ENCODE results near the gene ATP5F1D. TPM values are rescaled to one million over a fixed set of nuclear protein-coding genes. Genes with fewer than 3 reads are reported as not detected.

ATP5F1D gene
- total and polyA plus RNA-seq, 2 of the 13 experiments (the other 11 are each of a cell fraction or from before 2014, with no cell fraction given) = 39.4 to 78.7 TPM

DNA sequence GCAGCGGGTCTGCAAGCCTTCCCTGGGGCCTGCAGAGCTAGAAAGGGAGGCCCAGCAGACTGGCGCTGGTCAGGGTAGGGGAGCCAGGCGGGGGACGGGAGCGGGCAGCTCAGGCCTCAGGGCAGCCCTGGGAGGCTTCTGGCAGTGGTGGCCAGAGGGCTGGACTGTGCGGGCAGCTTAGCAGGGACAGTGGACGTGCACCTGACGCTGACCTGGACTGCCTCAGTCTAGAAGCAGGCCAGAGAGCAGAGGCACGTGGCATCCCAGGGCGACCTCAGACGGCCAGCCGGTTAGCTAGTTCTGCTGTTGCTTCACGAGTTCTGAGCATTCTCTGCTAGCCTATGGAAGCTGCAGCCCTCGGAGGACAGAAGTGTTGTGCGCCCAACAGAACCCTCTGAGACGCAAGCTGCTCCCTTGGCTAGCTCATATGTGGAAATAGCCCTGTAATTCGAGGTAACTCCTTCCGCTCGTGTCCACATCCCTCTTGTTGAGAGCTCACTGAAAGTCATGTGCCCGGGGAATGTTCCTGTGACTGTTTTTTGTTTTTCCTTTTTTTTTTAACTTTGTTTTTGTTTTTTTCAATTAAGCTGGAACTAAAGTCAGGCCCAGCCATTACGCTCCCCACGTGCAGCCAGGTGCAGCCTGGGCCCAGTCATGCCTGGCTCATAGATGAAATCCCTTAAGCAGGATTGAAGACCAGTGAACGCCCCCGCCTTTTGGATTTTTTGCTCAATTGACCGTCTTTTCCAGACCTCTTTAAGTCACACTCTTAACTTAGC, 31.9 kb downstream of the ATP5F1D start:
- TF ChIP-seq AGO2 (optimal IDR thresholded peaks at IDR 0.05; ENCODE audit: low read depth, low read length) = peak; percentile 96
- 0 out of 2 replicates have a peak, but pooled peaks have one; percentile 28 for TF ChIP-seq HNRNPL (IDR thresholded peaks at IDR 0.05; ENCODE audit: low read depth, low read length)
- TF ChIP-seq RBFOX2 (IDR thresholded peaks at IDR 0.05; ENCODE audit: low read depth, low read length) = peak; percentile 82
- no peak for TF ChIP-seq ZNF577 (CRISPR knock-in tag; IDR thresholded peaks at IDR 0.05; ENCODE audit: borderline replicate concordance, low read depth)
- TF ChIP-seq, protein P1, sequence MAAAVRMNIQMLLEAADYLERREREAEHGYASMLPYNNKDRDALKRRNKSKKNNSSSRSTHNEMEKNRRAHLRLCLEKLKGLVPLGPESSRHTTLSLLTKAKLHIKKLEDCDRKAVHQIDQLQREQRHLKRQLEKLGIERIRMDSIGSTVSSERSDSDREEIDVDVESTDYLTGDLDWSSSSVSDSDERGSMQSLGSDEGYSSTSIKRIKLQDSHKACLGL (CRISPR knock-in tag; IDR thresholded peaks at IDR 0.05) = no peak
- TF ChIP-seq ZSCAN20 (CRISPR knock-in tag; IDR thresholded peaks at IDR 0.05; ENCODE audit: borderline replicate concordance) = no peak
- no peak for TF ChIP-seq ZNF367 (CRISPR knock-in tag; IDR thresholded peaks at IDR 0.05; ENCODE audit: borderline replicate concordance)
- 0 out of 2 replicates have a peak, but pooled peaks have one; percentile 4 for TF ChIP-seq SALL1 (CRISPR knock-in tag; IDR thresholded peaks at IDR 0.05)
- 0 out of 2 replicates have a peak, but pooled peaks have one; percentile 52 for TF ChIP-seq AKAP8 (CRISPR knock-in tag; IDR thresholded peaks at IDR 0.05)
- 0 out of 2 replicates have a peak, but pooled peaks have one; percentile 49 for TF ChIP-seq ZNF468 (CRISPR knock-in tag; IDR thresholded peaks at IDR 0.05)
- TF ChIP-seq RXRA (CRISPR knock-in tag; IDR thresholded peaks at IDR 0.05) = peak; percentile 35; the same call in 1 of the 2 replicates
- TF ChIP-seq PAF1 (CRISPR knock-in tag; IDR thresholded peaks at IDR 0.05) = peak; percentile 69; the same call in 1 of the 2 replicates
- peak; percentile 21 for TF ChIP-seq POLR2AphosphoS5 (IDR thresholded peaks at IDR 0.05; ENCODE audit: low read depth, low read length)
- TF ChIP-seq ZNF160 (CRISPR knock-in tag; IDR thresholded peaks at IDR 0.05) = no peak
- no peak for TF ChIP-seq ZNF121 (CRISPR knock-in tag; IDR thresholded peaks at IDR 0.05)
- TF ChIP-seq ZNF335 (CRISPR knock-in tag; IDR thresholded peaks at IDR 0.05) = no peak
- TF ChIP-seq POLR2AphosphoS2 (IDR thresholded peaks at IDR 0.05; ENCODE audit: low read depth, low read length) = peak; percentile 26; the same call in 1 of the 2 replicates
- TF ChIP-seq, protein P2, sequence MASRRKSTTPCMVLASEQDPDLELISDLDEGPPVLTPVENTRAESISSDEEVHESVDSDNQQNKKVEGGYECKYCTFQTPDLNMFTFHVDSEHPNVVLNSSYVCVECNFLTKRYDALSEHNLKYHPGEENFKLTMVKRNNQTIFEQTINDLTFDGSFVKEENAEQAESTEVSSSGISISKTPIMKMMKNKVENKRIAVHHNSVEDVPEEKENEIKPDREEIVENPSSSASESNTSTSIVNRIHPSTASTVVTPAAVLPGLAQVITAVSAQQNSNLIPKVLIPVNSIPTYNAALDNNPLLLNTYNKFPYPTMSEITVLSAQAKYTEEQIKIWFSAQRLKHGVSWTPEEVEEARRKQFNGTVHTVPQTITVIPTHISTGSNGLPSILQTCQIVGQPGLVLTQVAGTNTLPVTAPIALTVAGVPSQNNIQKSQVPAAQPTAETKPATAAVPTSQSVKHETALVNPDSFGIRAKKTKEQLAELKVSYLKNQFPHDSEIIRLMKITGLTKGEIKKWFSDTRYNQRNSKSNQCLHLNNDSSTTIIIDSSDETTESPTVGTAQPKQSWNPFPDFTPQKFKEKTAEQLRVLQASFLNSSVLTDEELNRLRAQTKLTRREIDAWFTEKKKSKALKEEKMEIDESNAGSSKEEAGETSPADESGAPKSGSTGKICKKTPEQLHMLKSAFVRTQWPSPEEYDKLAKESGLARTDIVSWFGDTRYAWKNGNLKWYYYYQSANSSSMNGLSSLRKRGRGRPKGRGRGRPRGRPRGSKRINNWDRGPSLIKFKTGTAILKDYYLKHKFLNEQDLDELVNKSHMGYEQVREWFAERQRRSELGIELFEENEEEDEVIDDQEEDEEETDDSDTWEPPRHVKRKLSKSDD (CRISPR knock-in tag; IDR thresholded peaks at IDR 0.05; ENCODE audit: low read depth) = no peak
- TF ChIP-seq SMARCC2 (IDR thresholded peaks at IDR 0.05) = no peak
- no peak overlapping the region for H3K27ac ChIP-seq (ENCODE audit: extremely low read length, insufficient read depth, low read length)
- H3K79me2 ChIP-seq (ENCODE audit: insufficient read depth, low read length) = peaks cover 38% of the 10 kb centered on the region
- DNase-seq (ENCODE audit: low spot score) = no peak
- H3K9me3 ChIP-seq (ENCODE audit: low read length) = no peaks in the 10 kb centered on the region
- H3K36me3 ChIP-seq (replicated peaks in 1 of 2; ENCODE audit: control insufficient read depth in 1 of 2, insufficient read depth in 2 of 2, low read length in 2 of 2) = peaks cover 19 to 46% of the 10 kb centered on the region in 2 experiments
- no peak overlapping the region for H2AFZ ChIP-seq (ENCODE audit: low read length)
- H3K4me1 ChIP-seq (ENCODE audit: insufficient read depth, low read length) = peaks cover 72% of the 10 kb centered on the region
- peaks cover 36% of the 10 kb centered on the region for H4K20me1 ChIP-seq (ENCODE audit: insufficient read depth, low read length)
- 96% methylated on average over 14 of the region's 25 CpGs for WGBS (ENCODE audit: low lambda C conversion rate)
- no peak overlapping the region for H3K4me3 ChIP-seq (replicated peaks in 1 of 3; ENCODE audit: insufficient read depth in 1 of 3, low read depth in 2 of 3, low read length in 3 of 3)
- no peak for ATAC-seq
- intact Hi-C loops (cut with micrococcal nuclease; ENCODE audit: unreplicated experiment) = no loop called here
- no peak overlapping the region for H3K4me2 ChIP-seq (ENCODE audit: low read depth, low read length)
- H3K9ac ChIP-seq (ENCODE audit: insufficient read depth, low read depth, low read length) = no peak overlapping the region
- CTCF ChIA-PET (ENCODE audit: low intra/inter-chr PET ratio, low total read pairs) = no interaction called here
- POLR2A ChIA-PET = interaction anchor here (0.6 to 4.2 kb wide), 11 partner anchors 8 to 176 kb away, joined by 3 to 41 read pairs (median 3); partner anchors contain the start of gene ATP5F1D
- BruUV-seq (replicated peaks) = no TSS peak
- no peaks in the 10 kb centered on the region for H3K27me3 ChIP-seq (ENCODE audit: control insufficient read depth in 1 of 2, insufficient read depth in 2 of 2, low read length in 2 of 2)
- in situ Hi-C loops (cut with HindIII; ENCODE audit: extremely low pct_ligation_motif_present, low pct_unique_long_range_greater_than_20kb) = no loop called here
- FAIRE-seq = no peak

Measured in HepG2 (cell line).